ENCODE measurements around the gene TMEM141.

The TMEM141 gene

DNA sequence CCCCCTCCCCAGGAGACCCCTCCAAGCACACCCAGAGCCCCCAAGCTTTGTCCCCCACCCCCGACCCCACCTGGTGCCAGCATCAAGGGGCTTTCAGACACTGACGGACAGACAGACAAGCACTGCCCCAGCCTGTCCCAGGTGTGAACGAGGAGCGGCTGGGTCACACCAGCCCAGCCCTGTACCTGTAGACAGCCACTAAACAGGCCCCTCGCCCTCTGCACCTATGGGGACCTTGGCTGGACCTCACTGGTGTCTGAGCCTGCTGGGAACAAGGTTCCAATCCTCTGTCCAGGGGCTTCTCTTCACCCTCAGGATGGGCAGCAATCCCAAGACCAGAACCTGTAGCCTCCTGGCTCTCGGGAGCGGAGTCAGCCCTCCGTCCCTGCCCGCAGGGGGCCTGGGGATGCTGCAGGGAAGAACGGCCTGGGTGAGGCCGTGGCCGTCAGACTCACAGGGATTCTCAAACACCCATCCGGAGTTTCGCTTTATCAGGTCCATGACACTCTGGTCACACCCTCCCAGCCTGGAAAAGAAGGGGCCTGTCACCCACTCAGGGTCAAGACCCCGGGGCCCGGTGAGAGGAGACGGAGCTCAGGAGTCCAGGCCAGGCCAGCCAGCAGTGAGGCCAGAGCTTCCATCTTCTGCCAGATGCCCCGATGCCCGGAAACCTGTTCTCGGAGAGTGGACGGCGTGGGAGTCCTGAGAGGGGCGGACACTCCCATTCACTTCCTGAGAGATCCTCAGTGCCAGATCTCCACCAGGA lies 45.6 kb upstream of the TMEM141 start:
- no peak for TF ChIP-seq TAF1 (IDR thresholded peaks at IDR 0.05; ENCODE audit: borderline replicate concordance, insufficient read depth, low read length)
- TF ChIP-seq POLR2AphosphoS5 (IDR thresholded peaks at IDR 0.05; ENCODE audit: low read depth, low read length): no peak
- TF ChIP-seq FOXP2 (optimal IDR thresholded peaks at IDR 0.05; ENCODE audit: borderline replicate concordance, extremely low read depth, extremely low read length, insufficient read depth): no peak
- no peak for TF ChIP-seq SIN3A (IDR thresholded peaks at IDR 0.05; ENCODE audit: borderline replicate concordance, insufficient read depth, low read length)
- TF ChIP-seq, protein P1, sequence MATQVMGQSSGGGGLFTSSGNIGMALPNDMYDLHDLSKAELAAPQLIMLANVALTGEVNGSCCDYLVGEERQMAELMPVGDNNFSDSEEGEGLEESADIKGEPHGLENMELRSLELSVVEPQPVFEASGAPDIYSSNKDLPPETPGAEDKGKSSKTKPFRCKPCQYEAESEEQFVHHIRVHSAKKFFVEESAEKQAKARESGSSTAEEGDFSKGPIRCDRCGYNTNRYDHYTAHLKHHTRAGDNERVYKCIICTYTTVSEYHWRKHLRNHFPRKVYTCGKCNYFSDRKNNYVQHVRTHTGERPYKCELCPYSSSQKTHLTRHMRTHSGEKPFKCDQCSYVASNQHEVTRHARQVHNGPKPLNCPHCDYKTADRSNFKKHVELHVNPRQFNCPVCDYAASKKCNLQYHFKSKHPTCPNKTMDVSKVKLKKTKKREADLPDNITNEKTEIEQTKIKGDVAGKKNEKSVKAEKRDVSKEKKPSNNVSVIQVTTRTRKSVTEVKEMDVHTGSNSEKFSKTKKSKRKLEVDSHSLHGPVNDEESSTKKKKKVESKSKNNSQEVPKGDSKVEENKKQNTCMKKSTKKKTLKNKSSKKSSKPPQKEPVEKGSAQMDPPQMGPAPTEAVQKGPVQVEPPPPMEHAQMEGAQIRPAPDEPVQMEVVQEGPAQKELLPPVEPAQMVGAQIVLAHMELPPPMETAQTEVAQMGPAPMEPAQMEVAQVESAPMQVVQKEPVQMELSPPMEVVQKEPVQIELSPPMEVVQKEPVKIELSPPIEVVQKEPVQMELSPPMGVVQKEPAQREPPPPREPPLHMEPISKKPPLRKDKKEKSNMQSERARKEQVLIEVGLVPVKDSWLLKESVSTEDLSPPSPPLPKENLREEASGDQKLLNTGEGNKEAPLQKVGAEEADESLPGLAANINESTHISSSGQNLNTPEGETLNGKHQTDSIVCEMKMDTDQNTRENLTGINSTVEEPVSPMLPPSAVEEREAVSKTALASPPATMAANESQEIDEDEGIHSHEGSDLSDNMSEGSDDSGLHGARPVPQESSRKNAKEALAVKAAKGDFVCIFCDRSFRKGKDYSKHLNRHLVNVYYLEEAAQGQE (IDR thresholded peaks at IDR 0.05; ENCODE audit: insufficient read depth in 1 of 2, low read depth in 2 of 2, low read length in 2 of 2): no peak

DNA sequence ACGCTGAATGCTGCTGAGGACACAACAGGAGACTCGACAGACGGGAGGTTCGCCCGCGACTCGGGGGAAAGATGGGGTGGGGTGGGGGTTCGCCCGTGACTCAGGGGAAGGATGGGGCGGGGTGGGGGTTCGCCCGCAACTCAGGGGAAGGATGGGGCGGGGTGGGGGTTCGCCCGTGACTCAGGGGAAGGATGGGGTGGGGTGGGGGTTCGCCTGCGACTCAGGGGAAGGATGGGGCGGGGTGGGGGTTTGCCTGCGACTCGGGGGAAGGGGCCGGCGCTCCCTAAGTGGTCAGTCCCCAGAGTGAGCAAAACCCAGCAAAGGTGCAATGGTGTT lies 45.0 kb upstream of the TMEM141 start:
- TF ChIP-seq TAF1 (IDR thresholded peaks at IDR 0.05; ENCODE audit: borderline replicate concordance, insufficient read depth, low read length): no peak
- TF ChIP-seq FOXP2 (optimal IDR thresholded peaks at IDR 0.05; ENCODE audit: borderline replicate concordance, extremely low read depth, extremely low read length, insufficient read depth): no peak
- TF ChIP-seq, protein P1 (IDR thresholded peaks at IDR 0.05; ENCODE audit: insufficient read depth in 1 of 2, low read depth in 2 of 2, low read length in 2 of 2): no peak
- no peak for TF ChIP-seq SIN3A (IDR thresholded peaks at IDR 0.05; ENCODE audit: borderline replicate concordance, insufficient read depth, low read length)
- no peak for TF ChIP-seq POLR2AphosphoS5 (IDR thresholded peaks at IDR 0.05; ENCODE audit: low read depth, low read length)

DNA sequence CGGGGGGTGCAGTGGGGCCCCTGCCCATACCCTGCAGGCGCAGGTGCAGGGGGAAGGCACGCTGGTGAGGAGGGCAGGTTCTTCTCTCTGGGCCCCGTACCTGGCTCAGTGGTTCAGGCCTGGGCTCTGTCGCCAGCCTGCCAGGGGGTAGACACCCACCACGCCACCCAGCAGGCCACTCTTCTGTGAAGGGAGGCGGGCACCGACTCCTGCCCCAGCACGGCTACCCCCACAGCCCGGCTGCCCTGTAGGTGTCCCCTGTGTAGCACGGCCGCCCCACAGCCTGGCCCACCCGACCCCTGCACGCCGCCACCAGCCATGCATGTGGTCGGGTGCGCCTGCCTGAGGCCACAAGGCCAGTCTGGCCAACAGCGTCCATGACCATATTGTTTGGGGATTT lies 44.5 kb upstream of the TMEM141 start:
- no peak for TF ChIP-seq SIN3A (IDR thresholded peaks at IDR 0.05; ENCODE audit: borderline replicate concordance, insufficient read depth, low read length)
- no peak for TF ChIP-seq POLR2AphosphoS5 (IDR thresholded peaks at IDR 0.05; ENCODE audit: low read depth, low read length)
- no peak for TF ChIP-seq FOXP2 (optimal IDR thresholded peaks at IDR 0.05; ENCODE audit: borderline replicate concordance, extremely low read depth, extremely low read length, insufficient read depth)
- TF ChIP-seq TAF1 (IDR thresholded peaks at IDR 0.05; ENCODE audit: borderline replicate concordance, insufficient read depth, low read length): no peak
- TF ChIP-seq, protein P1 (IDR thresholded peaks at IDR 0.05; ENCODE audit: insufficient read depth in 1 of 2, low read depth in 2 of 2, low read length in 2 of 2): no peak

DNA sequence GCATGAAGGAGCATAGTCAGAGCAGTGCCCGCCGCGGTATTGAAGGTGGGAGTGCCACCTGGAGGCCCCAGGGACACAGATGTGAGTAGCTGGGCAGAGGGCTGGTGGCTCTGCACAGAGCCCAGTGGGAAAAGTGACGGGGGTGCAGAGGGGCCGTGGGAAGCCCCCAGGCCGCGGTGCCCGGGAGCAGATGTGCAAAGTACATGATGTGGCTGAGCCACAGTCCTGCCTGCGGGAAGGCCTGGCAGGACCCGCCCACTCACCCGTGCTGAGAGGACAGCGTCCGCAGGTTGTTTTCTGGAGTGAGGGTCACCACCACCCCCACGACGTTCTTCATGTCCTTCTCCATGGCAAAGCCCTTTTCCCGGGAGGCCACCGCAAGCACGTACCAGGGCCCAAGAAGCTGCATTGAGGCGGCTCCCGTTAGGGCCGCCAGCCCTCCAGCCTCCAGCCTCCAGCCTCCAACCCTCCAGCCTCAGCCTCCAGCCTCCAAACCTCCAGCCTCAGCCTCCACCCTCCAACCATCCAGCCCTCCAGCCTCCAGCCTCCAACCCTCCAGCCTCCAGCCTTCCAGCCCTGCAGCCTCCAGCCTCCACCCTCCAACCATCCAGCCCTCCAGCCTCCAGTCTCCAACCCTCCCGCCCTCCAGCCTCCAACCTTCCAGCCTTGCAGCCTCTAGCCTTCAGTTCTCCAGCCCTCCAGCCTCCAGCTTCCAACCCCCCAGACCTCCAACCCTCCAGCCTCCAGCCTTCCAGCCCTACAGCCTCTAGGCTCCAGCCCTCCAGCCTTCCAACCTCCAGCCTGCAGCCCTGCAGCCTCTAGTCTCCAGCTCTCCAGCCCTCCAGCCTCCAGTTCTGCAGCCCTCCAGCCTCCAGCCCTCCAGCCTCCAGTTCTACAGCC lies 43.7 kb upstream of the TMEM141 start:
- TF ChIP-seq TAF1 (IDR thresholded peaks at IDR 0.05; ENCODE audit: borderline replicate concordance, insufficient read depth, low read length) (no peak), POLR2AphosphoS5 (IDR thresholded peaks at IDR 0.05; ENCODE audit: low read depth, low read length) (no peak), FOXP2 (optimal IDR thresholded peaks at IDR 0.05; ENCODE audit: borderline replicate concordance, extremely low read depth, extremely low read length, insufficient read depth) (no peak), SIN3A (IDR thresholded peaks at IDR 0.05; ENCODE audit: borderline replicate concordance, insufficient read depth, low read length) (no peak)
- TF ChIP-seq, protein P1 (IDR thresholded peaks at IDR 0.05; ENCODE audit: insufficient read depth in 1 of 2, low read depth in 2 of 2, low read length in 2 of 2): no peak

Measured in PFSK-1 (cell line).